ENCODE measurements around the gene DYRK2. TPM values are rescaled to one million over a fixed set of nuclear protein-coding genes. Genes with fewer than 3 reads are reported as not detected.

Gene DYRK2
- total and polyA plus RNA-seq, 2 experiments from 2014 or later, result 7.1 to 34.1 TPM

DNA sequence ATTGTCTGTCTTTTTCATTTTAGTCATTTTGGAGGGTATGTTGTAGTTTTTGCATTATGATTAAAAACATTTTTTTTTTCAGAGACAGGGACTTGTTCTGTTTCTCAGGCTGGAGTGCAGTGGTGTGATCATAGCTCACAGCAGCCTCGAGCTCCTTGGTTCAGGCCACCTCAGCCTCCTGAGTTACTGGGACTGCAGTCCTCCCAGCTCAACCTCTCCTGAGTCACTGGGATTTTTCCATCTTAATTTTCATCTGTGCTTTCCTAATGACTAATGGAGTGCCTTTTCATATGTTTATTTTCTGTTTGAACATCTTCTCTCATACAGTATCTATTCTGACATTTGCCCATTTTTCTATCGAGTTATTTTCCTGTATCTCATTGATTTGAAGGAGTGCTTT lies 52.6 kb downstream of the DYRK2 start:
- no peak overlapping the region for H3K4me3 Mint-ChIP-seq

More for the DNA sequence above, 52.6 kb downstream of the DYRK2 start:
- ATAC-seq (no peak), DNase-seq (ENCODE audit: low spot score) (no peak)
- no peak for TF ChIP-seq NANOG (IDR thresholded peaks at IDR 0.05; ENCODE audit: borderline replicate concordance)
- TF ChIP-seq ETS1 (IDR thresholded peaks at IDR 0.05), result no peak
- no peak for TF ChIP-seq ZNF462 (CRISPR knock-in tag; IDR thresholded peaks at IDR 0.05)
- no peak for TF ChIP-seq ZNF331 (CRISPR knock-in tag; IDR thresholded peaks at IDR 0.05; ENCODE audit: low read depth)
- no peak for TF ChIP-seq ZNF114 (CRISPR knock-in tag; IDR thresholded peaks at IDR 0.05)
- TF ChIP-seq POLR2AphosphoS5 (IDR thresholded peaks at IDR 0.05; ENCODE audit: low read depth), result no peak
- TF ChIP-seq STAT1 (IDR thresholded peaks at IDR 0.05; ENCODE audit: unreplicated experiment), result no peak
- Histone ChIP-seq H3K36me3 (ENCODE audit: insufficient read depth) (no peaks in the 10 kb centered on the region), H3K27ac (ENCODE audit: low read depth) (no peak overlapping the region), H4K20me1 (replicated peaks; ENCODE audit: insufficient read depth) (no peaks in the 10 kb centered on the region), H3K27me3 (ENCODE audit: insufficient read depth) (no peaks in the 10 kb centered on the region), H2AFZ (no peak overlapping the region), H3K4me3 (no peak overlapping the region), H3F3A (replicated peaks; ENCODE audit: low read depth) (no peaks in the 10 kb centered on the region), H3K79me2 (replicated peaks; ENCODE audit: insufficient read depth) (no peaks in the 10 kb centered on the region), H3K4me1 (ENCODE audit: insufficient read depth) (peaks cover 3% of the 10 kb centered on the region), H3K9me2 (ENCODE audit: insufficient read depth) (no peaks in the 10 kb centered on the region), H3K4me2 (no peak overlapping the region)
- Mint-ChIP-seq H3K9me3 (no peaks in the 10 kb centered on the region), H3K36me3 (ENCODE audit: low read depth) (no peaks in the 10 kb centered on the region), H3K27me3 (ENCODE audit: insufficient read depth, low read depth, poor library complexity) (no peaks in the 10 kb centered on the region), H3K27ac (no peak overlapping the region), H3K4me1 (peaks cover 7% of the 10 kb centered on the region; the same call in 2 of the 3 replicates)

Data from GM23338 (cell line).